Dermis microvascular lymphatic vessel endothelial cell (primary cell): ENCODE data around the gene IRF3. TPM values are rescaled to one million over a fixed set of nuclear protein-coding genes. Genes with fewer than 3 reads are reported as not detected.

ENCODE experiments used
- DNase-seq, 2 donors: peaks; one replicate each; pipeline versions ENCODE4 v3.0.0 to v3.0.0-alpha.2; 2010; ENCODE audit warnings: low read depth in 2 of 2
- total RNA-seq: library from RNA; depleted of rRNA; stranded (reverse); fragments of >200 nt; gene quantifications from 2 replicates; pipeline ENCODE4 v1.2.1, GENCODE V29; 2014

The IRF3 gene
- total RNA-seq: 33.9 and 42.1 TPM in 2 replicates

DNA sequence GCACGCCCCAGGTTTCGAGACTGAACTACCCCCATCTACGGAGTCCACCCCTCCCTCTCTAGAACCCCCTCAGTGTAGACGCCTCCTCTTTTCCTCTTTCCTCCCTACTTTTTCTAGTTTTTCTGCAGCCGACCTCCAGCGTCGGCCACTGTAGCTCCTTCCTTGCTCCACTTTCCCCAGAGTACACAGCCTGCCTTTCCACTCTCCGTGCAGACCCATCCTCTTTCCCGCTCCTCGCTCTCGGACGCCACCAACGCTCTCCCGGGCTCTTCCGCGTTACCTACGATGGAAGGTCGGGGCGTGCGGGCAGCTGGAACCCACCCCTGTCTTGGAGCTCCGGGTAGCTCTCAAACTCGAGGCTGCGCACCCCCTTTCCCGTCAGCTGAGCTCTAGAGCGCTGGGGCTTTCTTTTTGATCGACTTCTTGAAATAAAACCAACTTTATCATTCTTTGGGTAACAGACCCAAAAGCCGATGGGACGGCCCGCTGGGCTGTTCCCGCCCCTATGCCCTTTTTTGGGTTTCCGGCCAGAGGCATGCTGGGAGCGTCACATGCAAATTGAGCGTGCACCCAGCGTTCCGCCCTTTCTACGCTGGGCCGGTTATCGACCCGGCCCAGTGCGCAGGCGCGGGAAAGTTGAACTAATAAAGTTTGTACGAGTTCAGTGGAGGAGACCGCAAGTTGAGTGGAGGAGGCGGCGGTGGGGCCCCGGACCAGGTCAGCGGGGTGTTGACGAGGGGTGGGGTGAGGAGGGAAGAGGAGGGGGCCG, at the start of gene IRF3, which contains the start of gene BCL2L12:
IRF3 (minus strand) TSS at position 507 of the 769 bp plus-strand sequence. CDS start 1,019 bp downstream, outside the sequence.
BCL2L12 (plus strand) TSS at position 583 of the 769 bp plus-strand sequence. CDS start 760 bp downstream, outside the sequence.
- DNase-seq: peak; percentile 92 to 95

DNA sequence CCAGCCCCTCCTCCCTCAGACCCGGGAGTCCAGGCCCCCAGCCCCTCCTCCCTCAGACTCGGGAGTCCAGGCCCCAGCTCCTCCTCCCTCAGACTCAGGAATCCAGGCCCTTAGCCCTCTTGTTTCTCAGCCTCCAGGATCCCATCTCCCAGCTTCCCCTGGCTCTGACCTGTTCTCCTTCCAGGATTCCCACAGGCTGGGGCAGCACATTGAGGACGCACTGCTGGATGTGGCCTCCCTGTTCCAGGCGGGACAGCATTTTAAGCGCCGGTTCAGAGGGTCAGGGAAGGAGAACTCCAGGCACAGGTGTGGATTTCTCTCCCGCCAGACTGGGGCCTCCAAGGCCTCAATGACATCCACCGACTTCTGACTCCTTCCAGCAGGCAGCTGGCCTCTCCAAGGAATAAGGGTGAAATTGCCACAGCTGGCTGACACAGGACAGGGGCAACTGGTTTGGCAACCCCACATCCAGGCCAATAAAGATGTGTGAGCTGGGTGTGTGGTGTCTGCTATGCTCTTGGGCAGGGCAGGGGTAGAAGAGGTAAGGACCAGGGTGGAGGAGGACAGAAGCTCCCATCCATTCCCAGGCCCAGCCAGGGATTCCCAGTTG, 47.7 kb upstream of the IRF3 start:
- DNase-seq: no peak

- no peak for DNase-seq
Measured at GRCh38 chr19:49712397-49712859, 46.8 kb upstream of the IRF3 start.

GRCh38 chr19:49710372-49710951, 44.8 kb upstream of the IRF3 start:
- peak in 1 of 2 donors; percentile 16 for DNase-seq

DNA sequence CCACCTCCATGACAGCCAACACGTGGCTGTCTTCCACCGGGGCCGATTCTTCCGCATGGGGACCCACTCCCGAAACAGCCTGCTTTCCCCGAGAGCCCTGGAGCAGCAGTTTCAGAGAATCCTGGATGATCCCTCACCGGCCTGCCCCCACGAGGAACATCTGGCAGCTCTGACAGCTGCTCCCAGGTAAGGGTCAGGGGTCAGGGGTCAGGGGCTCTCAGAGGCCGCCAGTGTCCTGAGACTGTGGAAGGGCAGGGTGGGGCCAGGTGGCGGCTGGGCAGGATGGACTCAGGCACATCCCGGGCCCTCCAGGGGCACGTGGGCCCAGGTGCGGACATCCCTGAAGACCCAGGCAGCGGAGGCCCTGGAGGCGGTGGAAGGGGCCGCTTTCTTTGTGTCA, 40.3 kb upstream of the IRF3 start:
- no peak for DNase-seq

DNA sequence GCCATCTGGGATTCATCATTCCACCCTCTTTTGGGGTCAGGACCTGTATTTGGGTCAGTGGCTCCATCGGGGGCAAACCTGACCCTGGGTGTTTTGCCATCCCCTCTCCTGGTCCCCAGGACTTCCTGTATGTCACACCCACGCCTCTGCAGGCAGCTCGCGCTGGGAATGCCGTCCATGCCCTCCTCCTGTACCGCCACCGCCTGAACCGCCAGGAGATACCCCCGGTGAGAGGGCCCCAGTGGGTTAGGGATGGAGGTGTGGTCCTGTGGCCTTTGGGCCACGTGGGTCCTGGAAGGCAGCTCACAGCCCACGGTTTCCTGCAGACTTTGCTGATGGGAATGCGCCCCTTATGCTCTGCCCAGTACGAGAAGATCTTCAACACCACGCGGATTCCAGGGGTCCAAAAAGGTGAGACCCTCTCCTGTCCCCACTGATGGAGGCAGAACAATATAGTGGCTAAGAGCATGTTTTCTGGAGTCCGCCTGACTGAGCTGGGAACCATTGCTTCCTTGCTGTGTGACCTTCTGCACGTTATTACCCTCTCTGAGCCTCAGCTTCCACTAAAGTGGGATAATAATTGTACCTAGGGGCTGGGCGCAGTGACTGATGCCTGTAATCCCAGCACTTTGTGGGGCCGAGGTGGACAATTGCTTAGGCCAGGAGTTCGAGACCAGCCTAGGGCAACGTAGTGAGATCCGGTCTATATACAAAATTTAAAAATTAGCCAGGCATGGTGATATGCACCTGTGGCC, 39.4 kb upstream of the IRF3 start:
- DNase-seq: no peak

DNA sequence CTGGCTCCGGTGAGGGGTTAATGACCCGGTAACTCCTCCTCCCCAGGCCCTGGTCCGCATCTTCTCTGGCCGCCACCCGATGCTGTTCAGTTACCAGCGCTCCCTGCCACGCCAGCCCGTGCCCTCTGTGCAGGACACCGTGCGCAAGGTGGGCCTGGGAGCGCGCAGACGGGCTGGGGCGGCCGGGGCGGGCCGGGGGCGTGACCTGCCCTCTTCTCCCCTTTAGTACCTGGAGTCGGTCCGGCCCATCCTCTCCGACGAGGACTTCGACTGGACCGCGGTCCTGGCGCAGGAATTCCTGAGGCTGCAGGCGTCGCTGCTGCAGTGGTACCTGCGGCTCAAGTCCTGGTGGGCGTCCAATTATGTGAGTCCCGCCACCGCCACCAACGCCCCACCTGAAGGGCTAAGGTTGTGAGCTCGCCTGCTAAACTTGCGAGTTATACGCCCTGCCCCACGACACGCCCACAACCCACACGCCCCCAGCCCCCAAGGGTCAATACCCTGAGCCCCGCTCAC, 35.7 kb upstream of the IRF3 start:
- no peak for DNase-seq

- no peak for DNase-seq
Measured at GRCh38 chr19:49700563-49700962, 34.9 kb upstream of the IRF3 start.

DNA sequence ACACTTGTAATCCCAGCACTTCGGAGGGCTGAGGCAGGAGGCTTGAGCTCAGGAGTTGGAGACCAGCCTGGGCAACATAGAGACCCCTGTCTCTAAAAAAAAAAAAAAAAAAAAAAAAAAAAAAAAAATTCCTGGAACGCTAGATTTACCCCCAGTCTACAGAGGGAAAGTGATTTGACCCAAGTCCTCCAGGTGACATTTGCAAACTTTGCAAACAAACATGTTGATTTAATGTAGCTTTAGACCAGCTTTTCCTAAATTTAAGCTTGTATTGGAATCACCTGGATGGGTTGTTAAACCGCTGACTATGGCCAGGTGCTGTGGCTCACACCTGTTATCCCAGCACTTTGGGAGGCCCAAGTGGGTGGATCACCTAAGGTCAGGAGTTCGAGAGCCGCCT, 33.7 kb upstream of the IRF3 start:
- no peak for DNase-seq

GRCh38 chr19:49696865-49697264, 31.2 kb upstream of the IRF3 start:
- no peak for DNase-seq

DNA sequence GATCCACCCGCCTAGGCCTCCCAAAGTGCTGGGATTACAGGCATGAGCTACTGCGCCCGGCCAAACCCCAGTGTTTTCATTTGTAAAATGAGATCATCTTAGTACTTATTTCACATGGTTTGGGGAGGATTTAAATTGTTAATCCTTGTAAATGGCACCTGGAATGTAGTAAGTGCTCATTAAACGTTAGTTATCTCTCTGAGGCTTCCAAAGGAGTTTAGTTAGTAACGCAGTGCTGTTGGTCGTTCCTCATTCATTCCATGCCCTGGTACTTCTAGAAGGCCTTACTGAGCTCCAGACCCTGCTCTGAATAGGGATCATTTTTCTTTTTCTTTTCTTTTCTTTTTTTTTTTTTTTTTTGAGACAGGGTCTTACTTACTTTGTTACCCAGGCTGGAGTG, 30.5 kb upstream of the IRF3 start:
- no peak for DNase-seq

GRCh38 chr19:49692147-49692506, 26.5 kb upstream of the IRF3 start:
- no peak for DNase-seq

DNA sequence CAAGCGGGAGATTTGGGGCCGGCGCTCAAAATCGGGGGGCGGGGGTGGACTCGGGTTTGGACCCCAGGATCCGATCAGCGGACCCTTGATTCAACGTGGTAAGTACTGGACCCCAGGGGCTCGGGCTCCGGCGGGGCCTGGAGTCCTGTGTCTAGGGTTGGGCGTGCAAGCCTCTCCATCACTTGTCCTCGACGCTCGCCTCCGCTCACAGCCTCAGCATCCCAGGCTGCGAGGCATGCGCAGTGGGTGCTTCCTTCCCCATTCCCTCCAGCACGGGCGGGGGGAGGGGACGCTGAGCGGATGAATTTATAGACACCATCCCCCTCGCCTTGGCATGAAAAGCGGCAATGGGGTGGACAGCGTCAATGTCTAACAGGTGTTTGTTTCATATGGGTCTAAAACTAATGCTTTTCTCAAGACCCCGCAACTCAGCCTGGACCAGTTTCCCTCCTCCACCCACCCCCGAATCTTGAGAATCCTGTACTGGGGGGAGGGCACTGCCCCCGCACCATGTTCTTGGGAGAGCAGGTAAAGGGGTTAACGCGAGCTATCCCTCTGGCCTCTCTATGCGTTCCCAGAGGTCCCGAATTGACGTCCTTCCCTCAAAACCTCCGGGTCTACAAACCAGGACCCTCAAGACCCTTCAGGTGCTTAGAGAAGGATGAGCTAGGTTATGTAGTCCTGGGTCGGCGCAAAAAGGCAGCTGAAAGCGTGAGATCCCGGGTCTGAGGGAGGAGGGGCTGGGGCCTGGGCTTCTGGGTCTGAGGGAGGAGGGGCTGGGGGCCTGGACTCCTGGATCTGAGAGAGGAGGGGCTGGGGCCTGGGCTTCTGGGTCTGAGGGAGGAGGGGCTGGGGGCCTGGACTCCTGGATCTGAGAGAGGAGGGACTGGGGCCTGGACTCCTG, 25.8 kb upstream of the IRF3 start:
- peak in 1 of 2 donors; percentile 62 for DNase-seq

DNA sequence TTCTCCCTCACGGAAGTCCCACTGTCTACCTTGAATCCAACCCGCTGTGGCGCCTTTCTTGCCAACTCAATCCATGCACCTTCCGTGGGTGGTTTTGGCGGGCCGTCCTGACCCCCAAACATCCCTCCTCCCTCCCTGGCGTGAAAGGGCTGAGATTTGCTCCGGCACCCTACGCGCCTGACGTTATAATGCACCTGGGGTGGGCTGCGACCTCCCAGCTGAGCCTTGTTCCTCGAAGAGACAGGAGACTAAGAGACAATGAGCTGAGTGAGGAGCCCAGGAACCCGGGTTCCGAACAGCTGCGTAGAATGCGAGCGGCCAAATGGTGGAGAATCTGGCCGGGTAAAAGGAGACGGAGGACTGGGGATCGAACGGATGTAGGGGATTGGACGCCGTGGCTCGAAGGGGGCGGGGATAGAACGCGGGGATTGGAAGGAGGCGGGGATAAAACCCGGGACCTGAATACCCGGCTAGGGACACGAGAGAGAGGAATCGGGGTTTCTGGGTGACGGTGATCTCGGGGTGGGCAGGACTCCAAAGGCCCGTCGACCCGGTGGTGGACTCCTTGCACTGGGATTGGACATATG, 25.1 kb upstream of the IRF3 start, which contains the start of gene CPT1C:
CPT1C (plus strand) TSS at position 461 of the 587 bp plus-strand sequence. CDS start 1,137 bp downstream, outside the sequence.
- DNase-seq: peak in 1 of 2 donors; percentile 84

DNA sequence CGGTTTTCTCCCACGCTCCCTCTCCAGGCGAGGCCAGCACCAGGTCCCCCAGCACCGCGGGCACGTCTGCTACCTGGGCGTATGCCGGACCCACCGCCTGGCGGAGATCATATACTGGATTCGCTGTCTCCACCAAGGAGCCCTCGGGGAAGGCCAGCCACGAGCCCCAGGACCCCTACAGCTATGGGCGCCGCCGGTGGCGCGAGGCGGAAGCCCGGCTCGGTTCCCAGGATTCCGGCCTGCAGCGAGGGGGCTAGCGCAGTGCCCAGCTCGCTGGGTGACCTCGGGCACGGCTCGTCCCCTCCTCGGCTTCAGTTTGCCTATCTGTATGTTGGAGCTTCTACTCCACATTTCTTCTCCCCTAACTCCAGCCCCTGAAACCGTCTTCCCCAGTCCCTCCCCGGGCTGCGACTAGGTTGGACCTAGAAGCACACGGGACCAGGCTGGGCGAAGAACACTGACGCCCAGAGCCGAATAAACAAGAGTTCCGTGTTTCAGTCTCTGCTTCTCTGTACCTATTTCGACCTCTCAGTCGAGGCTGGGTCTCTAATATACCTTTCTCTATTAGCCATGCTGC, 24.5 kb upstream of the IRF3 start:
- DNase-seq: peak in 1 of 2 donors; percentile 28

- DNase-seq: peak in 1 of 2 donors; percentile 57
Measured at GRCh38 chr19:49689133-49690078, 23.7 kb upstream of the IRF3 start, which contains the start of gene ADM5. Gene ADM5, plus strand, starts transcription at chr19:49689594. Its CDS starts 244 bp downstream, at chr19:49689838.

DNA sequence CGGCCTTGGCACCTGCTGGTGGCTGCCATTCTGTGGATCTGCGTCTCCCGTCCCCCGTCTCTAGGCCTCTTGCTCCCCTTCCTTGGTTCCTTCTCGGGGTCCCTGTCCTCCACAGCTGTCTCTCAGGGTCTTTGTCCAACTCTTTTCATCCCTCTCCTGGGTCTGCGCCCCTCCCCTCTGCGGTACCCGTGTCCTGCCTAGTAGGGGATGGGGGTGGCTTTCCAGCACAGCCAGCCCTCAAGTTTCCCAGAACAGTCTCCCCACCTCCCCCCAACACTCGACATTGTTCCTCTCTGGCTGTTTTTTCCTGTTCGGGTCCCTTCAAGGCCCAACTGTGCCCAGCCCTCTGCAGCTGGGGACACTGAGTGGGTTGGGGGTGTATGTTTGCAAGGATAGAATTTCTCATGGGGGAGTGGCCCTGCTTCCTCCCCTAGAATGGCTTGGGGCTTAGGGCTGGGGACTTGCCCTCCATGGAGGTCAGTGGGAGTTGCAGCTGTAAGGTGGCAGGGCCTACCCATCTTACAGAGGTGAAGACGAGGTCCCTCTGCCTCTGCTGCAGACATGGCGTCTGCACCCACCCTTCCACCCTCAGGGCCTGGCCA, 23.0 kb upstream of the IRF3 start:
- DNase-seq: peak in 1 of 2 donors; percentile 33
